Measurements from ENCODE around the gene MEF2D. TPM values are rescaled to one million over a fixed set of nuclear protein-coding genes. Genes with fewer than 3 reads are reported as not detected.

The MEF2D gene
- total RNA-seq, 1 donor from 2014 or later: 10.7 TPM

- DNase-seq: no peak
Measured at GRCh38 chr1:156486421-156487344, 13.9 kb downstream of the MEF2D start.

GRCh38 chr1:156485984-156486383, 14.6 kb downstream of the MEF2D start:
- no peak for DNase-seq

- no peak for DNase-seq
Measured at GRCh38 chr1:156484480-156485058, 16.0 kb downstream of the MEF2D start.

- DNase-seq: no peak
Measured at GRCh38 chr1:156483397-156483796, 17.2 kb downstream of the MEF2D start.

GRCh38 chr1:156482276-156482675, 18.3 kb downstream of the MEF2D start:
- DNase-seq: no peak

GRCh38 chr1:156481527-156481926, 19.0 kb downstream of the MEF2D start:
- no peak for DNase-seq

GRCh38 chr1:156480411-156481192, 20.0 kb downstream of the MEF2D start:
- peak; percentile 78 for DNase-seq

GRCh38 chr1:156480016-156480370, 20.6 kb downstream of the MEF2D start:
- DNase-seq: no peak

GRCh38 chr1:156479093-156480015, 21.2 kb downstream of the MEF2D start:
- DNase-seq: no peak

GRCh38 chr1:156478250-156478627, 22.3 kb downstream of the MEF2D start:
- no peak for DNase-seq

GRCh38 chr1:156477526-156478249, 22.9 kb downstream of the MEF2D start:
- no peak for DNase-seq

GRCh38 chr1:156476501-156477298, 23.9 kb downstream of the MEF2D start:
- DNase-seq: peak; percentile 58

- no peak for DNase-seq
Measured at GRCh38 chr1:156475568-156476500, 24.7 kb downstream of the MEF2D start.

- no peak for DNase-seq
Measured at GRCh38 chr1:156474966-156475365, 25.6 kb downstream of the MEF2D start.

GRCh38 chr1:156471496-156472490, 28.8 kb downstream of the MEF2D start:
- DNase-seq: no peak

GRCh38 chr1:156470473-156470872, 30.1 kb downstream of the MEF2D start:
- no peak for DNase-seq

GRCh38 chr1:156468693-156469345, 31.8 kb downstream of the MEF2D start:
- no peak for DNase-seq

- no peak for DNase-seq
Measured at GRCh38 chr1:156467906-156468305, 32.7 kb downstream of the MEF2D start.

All from dermis blood vessel endothelial cell (primary cell).